H1 (cell line): ENCODE data around the gene TMEM30A. TPM values are rescaled to one million over a fixed set of nuclear protein-coding genes. Genes with fewer than 3 reads are reported as not detected.

ENCODE experiments used
- CTCF ChIA-PET: fragments of 300-600 bp; sonication (Branson Sonifier 250); formaldehyde crosslinking; loops from one replicate; lab custom pipeline; 2021; ENCODE audit not compliant: partially characterized antibody; lab: Charles Lee
- POLR2A ChIA-PET: fragments of 300-600 bp; sonication (Branson Sonifier 250); formaldehyde crosslinking; loops from one replicate; lab custom pipeline; 2021; ENCODE audit warnings: inconsistent platforms; ENCODE audit not compliant: partially characterized antibody; lab: Charles Lee
- DNase-seq, 2 experiments: peaks; one replicate each; pipeline versions ENCODE4 v3.0.0 to v3.0.0-alpha.2; 2010 to 2022; ENCODE audit warnings: low spot score in 2 of 2, low read depth in 1 of 2, mixed read lengths in 1 of 2
- FAIRE-seq: peaks from 2 replicates; lab custom pipeline; 2011; peaks lifted over from hg19 to GRCh38; lab: Jason Lieb, UNC
- H2AFZ ChIP-seq: 2 replicates; pipeline ENCODE4 v1.8.1; 2012; ENCODE audit warnings: low read length, inconsistent platforms
- H2AK5ac ChIP-seq: 2 replicates; pipeline ENCODE4 v1.6.1; 2013; ENCODE audit warnings: low read depth, low read length
- H2BK120ac ChIP-seq: replicated peaks from 2 replicates; pipeline ENCODE3; 2013; ENCODE audit warnings: low read depth, low read length, inconsistent platforms
- H2BK12ac ChIP-seq: 2 replicates; pipeline ENCODE4 v1.6.1; 2013; ENCODE audit warnings: low read depth, low read length
- H2BK15ac ChIP-seq: 2 replicates; pipeline ENCODE4 v1.6.1; 2013; ENCODE audit warnings: low read length
- H2BK20ac ChIP-seq: 2 replicates; pipeline ENCODE4 v1.6.1; 2013; ENCODE audit warnings: low read length
- H2BK5ac ChIP-seq: 2 replicates; pipeline ENCODE4 v1.6.1; 2013; ENCODE audit warnings: low read depth, low read length
- H3K14ac ChIP-seq: 2 replicates; pipeline ENCODE4 v1.6.1; 2013; ENCODE audit warnings: inconsistent platforms; ENCODE audit not compliant: insufficient read length
- H3K18ac ChIP-seq: 2 replicates; pipeline ENCODE4 v1.6.1; 2013; ENCODE audit warnings: low read length; ENCODE audit errors: extremely low read depth
- H3K23ac ChIP-seq: 2 replicates; pipeline ENCODE4 v1.6.1; 2013; ENCODE audit warnings: inconsistent platforms; ENCODE audit not compliant: insufficient read length
- H3K23me2 ChIP-seq: 2 replicates; pipeline ENCODE4 v1.6.1; 2013; ENCODE audit warnings: low read depth, low read length
- H3K27ac ChIP-seq: 2 replicates; pipeline ENCODE4 v1.6.1; 2011; ENCODE audit warnings: low read depth, low read length, inconsistent platforms
- H3K27me3 ChIP-seq, 4 experiments: replicated peaks in 1 of 4; 1 replicate in 1 of 4; 2 replicates in 3 of 4; pipeline versions ENCODE4 v1.6.1 to v1.8.1; 2011 to 2013; ENCODE audit warnings: low read length in 3 of 4, mild to moderate bottlenecking in 3 of 4, inconsistent platforms in 2 of 4, mixed read lengths in 2 of 4, moderate library complexity in 1 of 4; ENCODE audit not compliant: control insufficient read depth in 3 of 4, insufficient read depth in 3 of 4; ENCODE audit errors: extremely low read depth in 1 of 4
- H3K36me3 ChIP-seq, 4 experiments: 2 replicates each; pipeline versions ENCODE4 v1.6.1 to v1.8.1; 2011 to 2013; ENCODE audit warnings: mild to moderate bottlenecking in 4 of 4, low read length in 3 of 4, moderate library complexity in 2 of 4, control low read depth in 1 of 4, inconsistent platforms in 1 of 4; ENCODE audit not compliant: insufficient read depth in 4 of 4, control insufficient read depth in 2 of 4
- H3K4ac ChIP-seq: replicated peaks from 2 replicates; pipeline ENCODE3; 2013; ENCODE audit warnings: low read length, low read depth, mixed read lengths, inconsistent platforms; ENCODE audit not compliant: insufficient read length
- H3K4me1 ChIP-seq, 4 experiments: replicated peaks in 1 of 4; 1 replicate in 1 of 4; 2 replicates in 3 of 4; pipeline versions ENCODE4 v1.6.1 to v1.8.1; 2011 to 2013; ENCODE audit warnings: low read length in 3 of 4, inconsistent platforms in 2 of 4, mixed read lengths in 1 of 4; ENCODE audit not compliant: insufficient read depth in 4 of 4, control insufficient read depth in 3 of 4
- H3K4me2 ChIP-seq, 2 experiments: 2 replicates each; pipeline versions ENCODE4 v1.6.1 to v1.8.1; 2011 to 2013; ENCODE audit warnings: low read depth in 2 of 2, low read length in 2 of 2, control low read depth in 1 of 2, inconsistent platforms in 1 of 2, mild to moderate bottlenecking in 1 of 2; ENCODE audit not compliant: insufficient read depth in 1 of 2
- H3K4me3 ChIP-seq, 4 experiments: fragments of 200-600, 300-600 bp in 1 of 4; sonication (generic), shearing (Covaris generic), sonication (Bioruptor Twin) in 1 of 4; 2 replicates each; pipeline versions ENCODE4 v1.5.1 to v1.8.1; 2011 to 2016; ENCODE audit warnings: low read length in 4 of 4, low read depth in 3 of 4, control low read depth in 2 of 4, inconsistent platforms in 2 of 4, mild to moderate bottlenecking in 2 of 4, mixed read lengths in 1 of 4, moderate library complexity in 1 of 4; ENCODE audit not compliant: insufficient read depth in 2 of 4; ENCODE audit errors: extremely low read depth in 1 of 4
- H3K56ac ChIP-seq: replicated peaks from 2 replicates; pipeline ENCODE3; 2013; ENCODE audit warnings: low read depth, mild to moderate bottlenecking, mixed read lengths, low read length, inconsistent platforms; ENCODE audit not compliant: insufficient read length
- H3K79me1 ChIP-seq: 2 replicates; pipeline ENCODE4 v1.6.1; 2013; ENCODE audit warnings: low read depth, low read length, control low read depth
- H3K79me2 ChIP-seq, 2 experiments: 2 replicates each; pipeline versions ENCODE4 v1.6.1 to v1.8.1; 2012 to 2013; ENCODE audit warnings: low read length in 2 of 2, mild to moderate bottlenecking in 2 of 2, inconsistent platforms in 1 of 2; ENCODE audit not compliant: insufficient read depth in 2 of 2, control insufficient read depth in 1 of 2
- H3K9ac ChIP-seq, 4 experiments: replicated peaks in 1 of 4; 1 replicate in 1 of 4; 2 replicates in 3 of 4; pipeline versions ENCODE4 v1.6.1 to v1.8.1; 2011 to 2013; ENCODE audit warnings: low read depth in 3 of 4, low read length in 3 of 4, control low read depth in 2 of 4, mild to moderate bottlenecking in 2 of 4, moderate library complexity in 2 of 4, inconsistent platforms in 1 of 4; ENCODE audit errors: extremely low read depth in 1 of 4
- H3K9me3 ChIP-seq, 2 experiments: 2 replicates each; pipeline versions ENCODE4 v1.6.1 to v1.8.1; 2012 to 2013; ENCODE audit warnings: mild to moderate bottlenecking in 2 of 2, moderate library complexity in 2 of 2, control low read depth in 1 of 2, inconsistent platforms in 1 of 2, low read depth in 1 of 2, low read length in 1 of 2, mixed read lengths in 1 of 2; ENCODE audit not compliant: insufficient read depth in 2 of 2
- H4K20me1 ChIP-seq, 2 experiments: replicated peaks in 1 of 2; 2 replicates each; pipeline versions ENCODE3 to v1.8.1; 2011 to 2013; ENCODE audit warnings: inconsistent platforms in 2 of 2, low read length in 2 of 2, mild to moderate bottlenecking in 1 of 2; ENCODE audit not compliant: insufficient read depth in 2 of 2, control insufficient read depth in 1 of 2
- H4K5ac ChIP-seq: 2 replicates; pipeline ENCODE4 v1.6.1; 2013; ENCODE audit warnings: low read length, low read depth, mixed read lengths, inconsistent platforms; ENCODE audit not compliant: insufficient read length
- H4K8ac ChIP-seq: 2 replicates; pipeline ENCODE4 v1.8.0; 2013; ENCODE audit warnings: mild to moderate bottlenecking, moderate library complexity, low read length, inconsistent platforms; ENCODE audit not compliant: insufficient read depth; ENCODE audit errors: extremely low read depth
- H4K91ac ChIP-seq: replicated peaks from 2 replicates; pipeline ENCODE3; 2013; ENCODE audit warnings: low read length, mixed read lengths, inconsistent platforms; ENCODE audit not compliant: insufficient read length
- CHD2 ChIP-seq: IDR thresholded peaks from 2 replicates; pipeline ENCODE4 v1.6.1; 2012; ENCODE audit warnings: low read length, improper control_type of control experiment
- EGR1 ChIP-seq: IDR thresholded peaks from 2 replicates; pipeline ENCODE4 v1.6.1; 2011; ENCODE audit warnings: low read depth, low read length, borderline replicate concordance
- KDM5A ChIP-seq: fragments of 200-600 bp; IDR thresholded peaks from 2 replicates; pipeline ENCODE4 v1.7.1; 2012; ENCODE audit warnings: mild to moderate bottlenecking, low read length, inconsistent platforms, mixed read lengths
- MAFK ChIP-seq: IDR thresholded peaks from 2 replicates; pipeline ENCODE4 v1.6.1; 2012; ENCODE audit warnings: low read depth, mild to moderate bottlenecking, improper control_type of control experiment, low read length
- RAD21 ChIP-seq, 2 experiments: IDR thresholded peaks in 1 of 2; conservative IDR thresholded peaks in 1 of 2; 2 replicates each; pipeline ENCODE4 v1.6.1; 2011; ENCODE audit warnings: low read depth in 2 of 2, low read length in 2 of 2, improper control_type of control experiment in 1 of 2, inconsistent platforms in 1 of 2, mild to moderate bottlenecking in 1 of 2, moderate library complexity in 1 of 2
- RBBP5 ChIP-seq: IDR thresholded peaks from 2 replicates; pipeline ENCODE4 v1.7.1; 2012; ENCODE audit warnings: low read depth, mild to moderate bottlenecking, inconsistent platforms, low read length, moderate library complexity, borderline replicate concordance
- RNF2 ChIP-seq: fragments of 200-900, 300-1000 bp; sonication (generic); IDR thresholded peaks from 2 replicates; pipeline ENCODE4 v1.7.1; 2016; ENCODE audit warnings: borderline replicate concordance, low read depth, mild to moderate bottlenecking, antibody characterized with exemption, low read length; ENCODE audit not compliant: poor library complexity, severe bottlenecking; ENCODE audit errors: missing control alignments
- SP1 ChIP-seq: IDR thresholded peaks from 2 replicates; pipeline ENCODE4 v1.6.1; 2011; ENCODE audit warnings: low read depth, low read length
- TEAD4 ChIP-seq: IDR thresholded peaks from 2 replicates; pipeline ENCODE4 v1.6.1; 2012; ENCODE audit warnings: low read depth, low read length, inconsistent platforms, mixed read lengths
- WGBS, 2 experiments: shearing (Covaris generic) in 1 of 2; methylation state at CpG; one replicate each; pipeline versions ENCODE4 v1.1.6 to v1.1.7; 2013 to 2015; ENCODE audit warnings: low lambda C conversion rate in 2 of 2, mixed read lengths in 2 of 2, inconsistent platforms in 1 of 2, low coverage in 1 of 2, missing lambda C conversion rate in 1 of 2; ENCODE audit not compliant: insufficient replicate concordance in 2 of 2, insufficient coverage in 1 of 2, insufficient read length in 1 of 2; ENCODE audit errors: extremely low coverage in 1 of 2, missing lambda C conversion rate in 1 of 2; 5-methylcytosine and 5-hydroxymethylcytosine counted together
- polyA plus RNA-seq, 7 experiments: library from polyadenylated mRNA; depleted of rRNA in 3 of 7; stranded (reverse) in 5 of 7; unstranded in 2 of 7; fragments of >200 nt in 5 of 7; fragments of 200-250 nt in 2 of 7; gene quantifications; 1 replicate in 5 of 7; 2 replicates in 1 of 7; 4 replicates in 1 of 7; pipeline versions ENCODE4 v1.2.1 to v1.2.3, GENCODE V29; 2011 to 2013; ENCODE audit warnings: missing spikeins in 2 of 7, mixed read lengths in 2 of 7
- total RNA-seq: library from RNA; stranded (reverse); fragmentation: NEBNext Ultra II Directional; extraction: Animal tissue kit (Norgen Biotek cat#: 25700); gene quantifications from 2 replicates; pipeline ENCODE4 v1.2.1, GENCODE V29; 2021

TMEM30A gene
- total and polyA plus RNA-seq, 2 of the 8 experiments (the other 6 are each of a cell fraction or from before 2014, with no cell fraction given) = 10.5 to 71.0 TPM

DNA sequence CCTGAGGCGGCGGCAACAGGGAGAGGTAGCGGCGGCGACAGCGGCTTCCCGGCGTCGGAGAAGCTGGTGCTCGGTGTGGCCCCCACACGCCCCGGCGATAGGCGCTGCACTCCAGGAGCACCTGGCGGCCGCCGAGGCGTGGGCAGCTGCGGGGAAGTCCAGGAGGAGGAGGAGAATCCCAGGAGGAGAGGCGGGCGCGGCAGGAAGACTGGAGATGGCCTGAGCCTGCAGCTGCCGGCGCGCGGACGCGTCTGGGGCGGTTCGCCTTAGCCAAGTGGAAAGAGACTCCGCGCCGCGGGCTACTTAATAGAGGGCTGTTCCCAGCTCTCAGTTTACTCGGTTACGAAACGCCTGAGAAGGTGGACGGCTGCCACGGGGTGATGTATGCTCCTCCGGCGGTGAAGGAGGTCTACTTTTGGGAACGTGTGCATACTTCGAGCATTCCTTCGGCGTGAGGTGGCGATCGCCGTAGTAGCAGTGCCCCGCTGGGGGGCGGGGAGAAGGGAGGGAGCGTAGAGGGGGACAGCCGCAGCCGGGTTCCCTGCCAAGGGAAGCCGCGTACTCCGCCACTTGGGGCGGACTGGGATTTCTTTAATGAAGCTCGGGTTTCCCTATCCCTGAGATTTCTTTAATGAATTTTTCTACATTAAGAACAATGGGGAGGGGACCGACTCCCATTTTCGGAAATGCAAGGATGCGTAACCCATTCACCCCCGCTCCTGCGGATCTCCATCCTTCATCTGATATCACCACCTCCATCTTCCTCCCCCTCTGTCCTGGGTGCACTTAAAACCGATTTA lies 78.6 kb downstream of the TMEM30A start, which contains the start of gene COL12A1:
Gene COL12A1 (minus strand): TSS at position 278 of the 800 bp plus-strand sequence. CDS start 3,261 bp downstream, outside the sequence.
- Histone ChIP-seq H2BK12ac (peak within 1 kb of the TSS; percentile 89), H3K18ac (no peak within 1 kb of the TSS; the same call in 1 of the 2 replicates), H4K5ac (no peak within 1 kb of the TSS), H3K4me1 (peaks cover 0 to 29% (median 9%) of the 10 kb centered on the region in 4 experiments; a peak in 4 of 7 replicates), H3K4me2 (peak within 1 kb of the TSS; percentile 97 to 99), H4K91ac (peak within 1 kb of the TSS; percentile 27), H3K9ac (peak within 1 kb of the TSS in 2 of 4 experiments; percentile 1 to 39; a peak in 3 of 7 replicates), H3K4ac (no peak within 1 kb of the TSS), H3K56ac (no peak within 1 kb of the TSS), H2BK5ac (no peak within 1 kb of the TSS), H2AK5ac (no peak within 1 kb of the TSS), H2AFZ (peak within 1 kb of the TSS; percentile 95), H2BK120ac (peak within 1 kb of the TSS; percentile 56), H3K27ac (no peak within 1 kb of the TSS), H4K8ac (no peak within 1 kb of the TSS), H4K20me1 (peaks cover 0 to 2% of the 10 kb centered on the region in 2 experiments), H3K27me3 (peaks cover 40 to 79% (median 72%) of the 10 kb centered on the region in 4 experiments), H3K4me3 (peak within 1 kb of the TSS; percentile 55 to 77 (median 66)), H2BK20ac (0 out of 2 replicates have a peak within 1 kb of the TSS, but pooled peaks have one; percentile 87), H3K14ac (no peak within 1 kb of the TSS), H3K36me3 (no peaks in the 10 kb centered on the region), H3K79me1 (no peaks in the 10 kb centered on the region), H3K23ac (no peak within 1 kb of the TSS), H3K79me2 (no peaks in the 10 kb centered on the region), H3K9me3 (no peaks in the 10 kb centered on the region), H3K23me2 (peaks cover 45% of the 10 kb centered on the region), H2BK15ac (peak within 1 kb of the TSS; percentile 41; the same call in 1 of the 2 replicates)
- WGBS, 2 experiments = 1% methylated on average over 50 of the region's 64 CpGs; no CpG with 5 or more reads in 1 of the 2 experiments
- DNase-seq = peak in 1 of 2 experiments; percentile 86
- ChIA-PET CTCF (interaction anchor here (0.6 to 11.0 kb wide), 14 partner anchors 11 to 1466 kb away, joined by 3 to 104 read pairs (median 5); no protein-coding TSS in a partner anchor), POLR2A (interaction anchor here (0.9 to 1.4 kb wide), 4 partner anchors 11 to 396 kb away, joined by 3 to 4 read pairs (median 3); partner anchors contain the start of genes SENP6 and TMEM30A)
- no peak for FAIRE-seq
- no peak for TF ChIP-seq RAD21 (IDR thresholded peaks at IDR 0.05 in 1 of 2, conservative IDR thresholded peaks at IDR 0.05 in 1 of 2; ENCODE audit: low read depth in 2 of 2, low read length in 2 of 2)
- no peak for TF ChIP-seq RNF2
- no peak for TF ChIP-seq SP1
- TF ChIP-seq MAFK = no peak
- TF ChIP-seq CHD2 = no peak
- TF ChIP-seq TEAD4 = peak; percentile 68
- TF ChIP-seq KDM5A = no peak
- peak; percentile 99 for TF ChIP-seq RBBP5
- peak; percentile 35; the same call in 1 of the 2 replicates for TF ChIP-seq EGR1
